Loucy (cell line): ENCODE measurements around the gene TMBIM6.
"Not testable (repeated sequence)": the region's sequence is repeated elsewhere in the genome, so short reads cannot be mapped to it uniquely, and the experiment has no call there.

Experiments used
- EZH2phosphoT487 ChIP-seq: fragments of 200-600 bp; IDR thresholded peaks from 2 replicates; pipeline ENCODE4 v1.6.1; 2018; ENCODE audit warnings: antibody characterized with exemption, mild to moderate bottlenecking, moderate library complexity, borderline replicate concordance
- TF ChIP-seq, protein P1 (sequence below): fragments of 200-600 bp; sonication (generic); conservative IDR thresholded peaks from 2 replicates; pipeline ENCODE4 v1.5.1; 2014; ENCODE audit warnings: mild to moderate bottlenecking, antibody characterized with exemption, low read length

DNA sequence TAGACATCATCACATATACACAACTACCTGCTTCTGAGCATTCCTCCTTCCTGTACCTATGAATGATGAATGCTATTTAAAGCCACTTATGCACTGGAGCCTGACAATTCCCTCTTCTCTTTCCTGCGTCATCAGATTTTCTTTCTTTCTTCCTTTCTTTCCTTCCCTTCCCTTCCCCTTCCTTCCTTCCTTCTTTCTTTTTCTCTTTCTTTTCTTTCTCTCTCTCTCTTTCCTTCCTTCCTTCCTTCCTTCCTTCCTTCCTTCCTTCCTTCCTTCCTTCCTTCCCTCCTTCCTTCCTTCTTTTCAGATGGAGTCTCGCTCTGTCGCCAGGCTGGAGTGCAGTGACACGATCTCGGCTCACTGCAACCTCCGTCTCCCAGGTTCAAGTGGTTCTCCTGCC lies 39.6 kb downstream of the TMBIM6 start:
- TF ChIP-seq, protein P1, sequence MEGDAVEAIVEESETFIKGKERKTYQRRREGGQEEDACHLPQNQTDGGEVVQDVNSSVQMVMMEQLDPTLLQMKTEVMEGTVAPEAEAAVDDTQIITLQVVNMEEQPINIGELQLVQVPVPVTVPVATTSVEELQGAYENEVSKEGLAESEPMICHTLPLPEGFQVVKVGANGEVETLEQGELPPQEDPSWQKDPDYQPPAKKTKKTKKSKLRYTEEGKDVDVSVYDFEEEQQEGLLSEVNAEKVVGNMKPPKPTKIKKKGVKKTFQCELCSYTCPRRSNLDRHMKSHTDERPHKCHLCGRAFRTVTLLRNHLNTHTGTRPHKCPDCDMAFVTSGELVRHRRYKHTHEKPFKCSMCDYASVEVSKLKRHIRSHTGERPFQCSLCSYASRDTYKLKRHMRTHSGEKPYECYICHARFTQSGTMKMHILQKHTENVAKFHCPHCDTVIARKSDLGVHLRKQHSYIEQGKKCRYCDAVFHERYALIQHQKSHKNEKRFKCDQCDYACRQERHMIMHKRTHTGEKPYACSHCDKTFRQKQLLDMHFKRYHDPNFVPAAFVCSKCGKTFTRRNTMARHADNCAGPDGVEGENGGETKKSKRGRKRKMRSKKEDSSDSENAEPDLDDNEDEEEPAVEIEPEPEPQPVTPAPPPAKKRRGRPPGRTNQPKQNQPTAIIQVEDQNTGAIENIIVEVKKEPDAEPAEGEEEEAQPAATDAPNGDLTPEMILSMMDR, result not testable (repeated sequence)
- TF ChIP-seq EZH2phosphoT487, result not testable (repeated sequence)
